ENCODE measurements around the gene PSMG1.
A peak's percentile ranks its signal among the peaks of the same experiment; 100 is the strongest.
"Not testable (repeated sequence)": the region's sequence is repeated elsewhere in the genome, so short reads cannot be mapped to it uniquely, and the experiment has no call there.

PSMG1 gene

GRCh38 chr21:39188521-39189139 is 5.4 kb upstream of the PSMG1 start:
- DNase-seq (ENCODE audit: low read depth) = no peak

GRCh38 chr21:39187141-39187540 is 3.9 kb upstream of the PSMG1 start:
- no peak for DNase-seq (ENCODE audit: low read depth)

DNA sequence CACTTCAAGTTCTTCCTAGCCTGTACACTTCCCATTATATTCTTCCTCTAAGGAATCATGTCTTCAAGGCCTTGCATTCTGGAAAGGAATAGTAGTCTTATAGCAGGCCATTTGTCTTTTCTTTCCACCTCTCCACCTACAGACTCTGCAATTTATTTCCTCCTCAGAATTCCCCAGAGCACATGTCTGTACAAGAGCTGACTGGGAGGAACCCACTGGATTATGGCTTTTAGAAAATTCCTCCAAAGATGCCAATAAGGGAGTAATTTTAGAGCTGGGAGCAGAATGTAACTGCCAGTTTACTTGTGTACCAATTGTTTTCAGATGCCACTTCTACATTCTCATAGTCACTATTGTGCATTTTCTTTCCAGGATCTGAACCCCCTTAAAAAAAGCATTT is 3.4 kb upstream of the PSMG1 start:
- DNase-seq (ENCODE audit: low read depth) = no peak

DNA sequence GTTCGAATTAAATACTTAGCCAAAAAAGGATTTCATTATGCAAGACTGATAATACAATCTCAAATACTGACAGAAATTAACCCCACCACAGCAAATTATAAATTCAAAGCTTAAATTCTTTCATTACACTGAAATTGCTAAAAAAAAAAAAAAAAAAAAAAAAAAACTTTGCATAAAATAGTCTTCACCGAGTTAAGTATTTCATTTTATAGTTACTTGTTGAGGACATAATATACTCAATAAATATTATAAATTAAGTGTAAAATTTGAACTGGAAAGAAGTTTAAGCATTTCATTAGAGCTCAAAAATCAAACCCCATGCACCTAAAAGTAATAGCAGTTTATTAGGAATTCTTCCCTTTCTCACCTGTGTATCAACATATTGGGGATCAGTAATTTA is 1.9 kb upstream of the PSMG1 start:
- DNase-seq (ENCODE audit: low read depth) = no peak

DNA sequence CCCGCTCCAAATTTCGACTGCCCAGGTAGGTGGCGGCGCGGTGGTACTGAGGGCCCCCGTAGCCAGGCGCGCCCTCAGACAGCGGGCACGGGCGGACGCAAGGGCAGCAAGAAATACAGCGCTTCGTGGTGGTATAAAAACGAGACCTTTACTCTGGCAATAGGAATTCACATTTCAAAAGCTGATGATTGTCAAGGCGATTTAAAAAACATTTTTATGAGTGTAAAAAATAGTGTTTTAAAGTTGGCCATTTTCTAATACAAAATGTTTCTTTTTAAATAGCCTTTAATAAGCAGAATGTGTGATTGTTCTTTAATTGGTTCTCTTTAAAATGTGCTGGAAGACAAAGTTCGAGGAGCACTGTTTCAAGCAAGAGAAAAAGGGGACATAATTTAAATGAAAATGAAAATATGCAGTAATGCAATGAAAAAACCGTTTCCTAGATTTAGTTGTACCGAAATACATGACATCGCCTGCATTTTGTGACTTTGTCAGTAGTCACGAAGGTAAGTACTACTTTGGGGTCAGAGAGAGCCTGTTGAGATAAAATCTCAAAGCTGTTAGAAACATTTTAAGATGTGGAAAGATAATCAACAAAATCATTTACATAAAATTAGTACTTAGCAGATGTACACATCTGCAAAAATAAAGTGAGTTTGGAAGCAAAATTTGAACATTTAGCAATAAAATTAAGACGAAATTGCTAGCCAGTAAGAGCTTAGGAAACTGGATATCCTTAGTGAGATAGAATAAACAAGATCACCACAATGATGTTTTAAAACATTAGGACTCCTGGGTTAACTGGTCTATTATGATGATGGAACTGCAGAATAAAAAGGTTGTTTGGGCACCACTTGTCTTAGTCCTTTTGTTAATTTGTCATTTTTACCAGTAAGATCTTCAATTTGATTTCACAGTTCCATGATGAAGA is 1.1 kb upstream of the PSMG1 start:
- DNase-seq (ENCODE audit: low read depth) = peak; percentile 0

GRCh38 chr21:39182484-39183271 is 573 bp downstream of the PSMG1 start:
- DNase-seq (ENCODE audit: low read depth) = peak; percentile 9

GRCh38 chr21:39182016-39182415 is 1.2 kb downstream of the PSMG1 start:
- DNase-seq (ENCODE audit: low read depth) = no peak

- DNase-seq (ENCODE audit: low read depth) = no peak
Observed at GRCh38 chr21:39181205-39181818, 1.9 kb downstream of the PSMG1 start.

GRCh38 chr21:39180429-39181019 is 2.7 kb downstream of the PSMG1 start:
- DNase-seq (ENCODE audit: low read depth) = no peak

GRCh38 chr21:39178421-39178820 is 4.8 kb downstream of the PSMG1 start:
- DNase-seq (ENCODE audit: low read depth) = no peak

GRCh38 chr21:39176271-39176709 is 7.0 kb downstream of the PSMG1 start:
- no peak for DNase-seq (ENCODE audit: low read depth)

- no peak for DNase-seq (ENCODE audit: low read depth)
Observed at GRCh38 chr21:39175665-39176064, 7.6 kb downstream of the PSMG1 start.

GRCh38 chr21:39175154-39175553 is 8.1 kb downstream of the PSMG1 start:
- peak; percentile 10 for DNase-seq (ENCODE audit: low read depth)

GRCh38 chr21:39173716-39174680 is 9.3 kb downstream of the PSMG1 start:
- no peak for DNase-seq (ENCODE audit: low read depth)

GRCh38 chr21:39169906-39170305 is 13.3 kb downstream of the PSMG1 start:
- DNase-seq (ENCODE audit: low read depth) = no peak

- DNase-seq (ENCODE audit: low read depth) = no peak
Observed at GRCh38 chr21:39168800-39169199, 14.5 kb downstream of the PSMG1 start.

GRCh38 chr21:39164523-39164922 is 18.7 kb downstream of the PSMG1 start:
- DNase-seq (ENCODE audit: low read depth) = no peak

GRCh38 chr21:39161064-39161463 is 22.2 kb downstream of the PSMG1 start:
- no peak for DNase-seq (ENCODE audit: low read depth)

GRCh38 chr21:39159342-39160063 is 23.7 kb downstream of the PSMG1 start:
- DNase-seq (ENCODE audit: low read depth) = no peak

- not testable (repeated sequence) for DNase-seq (ENCODE audit: low read depth)
Observed at GRCh38 chr21:39157241-39157640, 26.0 kb downstream of the PSMG1 start.

Measured in HS-5 (cell line).